ENCODE data around the gene FANCF. TPM values are rescaled to one million over a fixed set of nuclear protein-coding genes. Genes with fewer than 3 reads are reported as not detected.

The FANCF gene
- total RNA-seq, 2 donors from 2014 or later = 19.7 to 28.7 TPM

DNA sequence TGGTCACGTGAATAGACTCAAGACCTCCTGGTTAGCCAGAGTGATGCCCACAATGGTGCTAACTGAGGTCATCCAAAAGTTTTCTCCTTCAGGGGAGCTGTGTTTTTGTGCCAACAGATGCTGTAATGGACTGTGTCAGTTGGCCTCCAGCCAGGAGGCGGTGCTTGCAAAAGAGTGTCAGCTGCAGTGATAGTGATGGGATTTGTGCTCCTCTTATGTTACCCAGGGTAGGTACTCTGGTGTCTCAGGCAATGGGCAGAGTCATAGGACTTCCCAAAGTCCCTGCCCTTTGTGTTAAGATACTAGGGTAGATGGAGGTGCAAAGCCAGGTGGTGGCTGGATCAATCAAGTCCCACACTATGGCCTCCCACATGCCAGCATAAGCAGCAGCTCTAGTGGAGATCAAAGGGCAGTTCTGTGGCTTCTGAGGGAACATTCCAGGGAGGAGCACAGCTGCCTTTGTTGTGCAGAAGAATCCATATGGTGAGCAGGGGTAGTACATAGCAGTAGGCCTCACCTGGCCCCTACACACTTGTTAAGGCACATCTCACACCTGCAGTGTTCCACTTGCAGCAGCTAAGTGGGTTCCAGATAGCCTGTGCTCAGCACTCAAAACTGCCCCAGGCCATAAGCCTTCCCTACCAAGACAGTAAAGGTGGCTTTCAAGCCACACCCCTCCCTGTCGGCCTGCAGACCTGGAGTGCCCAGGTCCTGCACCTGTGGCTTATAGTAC is 9.4 kb upstream of the FANCF start:
- Histone ChIP-seq H3K36me3 (ENCODE audit: control insufficient read depth, insufficient read depth, low read length) (no peaks in the 10 kb centered on the region), H3K27me3 (ENCODE audit: control insufficient read depth, insufficient read depth, low read length, poor library complexity, severe bottlenecking) (no peaks in the 10 kb centered on the region), H3K9ac (ENCODE audit: extremely low read depth, low read length, poor library complexity, severe bottlenecking) (no peak overlapping the region), H3K4me1 (ENCODE audit: control insufficient read depth, insufficient read depth, low read length) (no peaks in the 10 kb centered on the region), H3K9me3 (ENCODE audit: control insufficient read depth, low read length) (no peaks in the 10 kb centered on the region), H3K27ac (ENCODE audit: low read depth, low read length) (no peak overlapping the region), H3K4me3 (ENCODE audit: low read length) (no peak overlapping the region)
- Mint-ChIP-seq H3K36me3 (ENCODE audit: low read depth) (no peaks in the 10 kb centered on the region), H3K4me3 (no peak overlapping the region), H3K27me3 (ENCODE audit: insufficient read depth) (no peaks in the 10 kb centered on the region), H3K4me1 (peaks cover 17% of the 10 kb centered on the region), H3K9me3 (no peaks in the 10 kb centered on the region), H3K27ac (no peak overlapping the region)
- TF ChIP-seq, protein P1, sequence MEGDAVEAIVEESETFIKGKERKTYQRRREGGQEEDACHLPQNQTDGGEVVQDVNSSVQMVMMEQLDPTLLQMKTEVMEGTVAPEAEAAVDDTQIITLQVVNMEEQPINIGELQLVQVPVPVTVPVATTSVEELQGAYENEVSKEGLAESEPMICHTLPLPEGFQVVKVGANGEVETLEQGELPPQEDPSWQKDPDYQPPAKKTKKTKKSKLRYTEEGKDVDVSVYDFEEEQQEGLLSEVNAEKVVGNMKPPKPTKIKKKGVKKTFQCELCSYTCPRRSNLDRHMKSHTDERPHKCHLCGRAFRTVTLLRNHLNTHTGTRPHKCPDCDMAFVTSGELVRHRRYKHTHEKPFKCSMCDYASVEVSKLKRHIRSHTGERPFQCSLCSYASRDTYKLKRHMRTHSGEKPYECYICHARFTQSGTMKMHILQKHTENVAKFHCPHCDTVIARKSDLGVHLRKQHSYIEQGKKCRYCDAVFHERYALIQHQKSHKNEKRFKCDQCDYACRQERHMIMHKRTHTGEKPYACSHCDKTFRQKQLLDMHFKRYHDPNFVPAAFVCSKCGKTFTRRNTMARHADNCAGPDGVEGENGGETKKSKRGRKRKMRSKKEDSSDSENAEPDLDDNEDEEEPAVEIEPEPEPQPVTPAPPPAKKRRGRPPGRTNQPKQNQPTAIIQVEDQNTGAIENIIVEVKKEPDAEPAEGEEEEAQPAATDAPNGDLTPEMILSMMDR (conservative IDR thresholded peaks at IDR 0.05) = no peak
- peak; percentile 83 for DNase-seq
- WGBS, 2 experiments (ENCODE audit: insufficient coverage in 1 of 2, insufficient read length in 1 of 2) = 85 to 93% methylated on average over 2 to 3 of the region's 3 CpGs

DNA sequence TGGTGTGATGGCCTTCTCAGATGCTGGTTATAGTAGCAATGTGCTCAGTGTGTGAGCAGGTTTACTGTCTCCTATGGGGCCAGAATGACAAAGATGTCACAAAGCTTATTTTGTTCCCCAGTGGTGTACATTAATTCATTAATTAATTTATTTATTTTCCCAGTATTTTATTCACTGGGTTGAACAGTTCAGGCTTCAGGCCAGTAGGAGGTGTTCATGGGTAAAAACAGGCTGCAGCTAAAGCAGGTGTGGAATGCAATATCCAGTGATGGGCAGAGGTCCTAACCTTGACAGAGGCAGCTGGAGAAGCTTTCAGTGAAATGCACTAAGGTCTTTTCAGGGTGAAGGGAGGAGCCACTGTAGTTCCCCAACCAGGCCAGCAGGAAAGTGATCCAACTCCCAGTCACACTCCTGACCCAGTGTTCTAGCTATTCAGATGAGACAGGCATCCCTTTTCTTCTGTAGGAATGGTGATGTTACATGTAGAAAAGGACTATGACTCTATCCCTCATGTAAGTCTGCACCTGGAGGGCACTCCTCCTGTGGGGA is 7.8 kb upstream of the FANCF start:
- Histone ChIP-seq H3K9me3 (ENCODE audit: control insufficient read depth, low read length) (no peaks in the 10 kb centered on the region), H3K27ac (ENCODE audit: low read depth, low read length) (no peak overlapping the region), H3K36me3 (ENCODE audit: control insufficient read depth, insufficient read depth, low read length) (no peaks in the 10 kb centered on the region), H3K27me3 (ENCODE audit: control insufficient read depth, insufficient read depth, low read length, poor library complexity, severe bottlenecking) (no peaks in the 10 kb centered on the region), H3K9ac (ENCODE audit: extremely low read depth, low read length, poor library complexity, severe bottlenecking) (no peak overlapping the region), H3K4me3 (ENCODE audit: low read length) (no peak overlapping the region), H3K4me1 (ENCODE audit: control insufficient read depth, insufficient read depth, low read length) (no peaks in the 10 kb centered on the region)
- no peak overlapping the region for H3K27ac Mint-ChIP-seq
- no peaks in the 10 kb centered on the region for H3K36me3 Mint-ChIP-seq (ENCODE audit: low read depth)
- DNase-seq = peak; percentile 56
- TF ChIP-seq, protein P1 (conservative IDR thresholded peaks at IDR 0.05) = peak; percentile 66
- H3K9me3 Mint-ChIP-seq = no peaks in the 10 kb centered on the region
- no peaks in the 10 kb centered on the region for H3K27me3 Mint-ChIP-seq (ENCODE audit: insufficient read depth)
- H3K4me1 Mint-ChIP-seq = peaks cover 17% of the 10 kb centered on the region
- H3K4me3 Mint-ChIP-seq = no peak overlapping the region

DNA sequence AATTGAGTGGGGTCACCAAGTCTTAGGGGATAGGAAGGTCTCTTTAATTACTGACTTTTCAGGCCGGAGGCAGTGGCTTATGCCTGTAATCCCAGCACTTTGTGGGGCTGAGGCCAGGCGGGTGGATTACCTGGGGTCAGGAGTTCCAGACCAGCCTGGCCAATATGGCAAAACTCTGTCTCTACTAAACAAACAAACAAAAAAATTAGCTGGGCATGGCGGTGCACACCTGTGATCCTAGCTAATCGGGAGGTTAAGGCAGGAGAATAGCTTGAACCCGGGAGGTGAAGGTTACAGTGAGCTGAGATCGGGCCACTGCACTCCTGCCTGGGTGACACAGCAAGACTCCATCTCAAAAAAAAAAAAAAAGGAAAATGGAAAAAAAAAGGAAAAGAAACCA is 1.8 kb upstream of the FANCF start:
- Histone ChIP-seq H3K36me3 (ENCODE audit: control insufficient read depth, insufficient read depth, low read length) (no peaks in the 10 kb centered on the region), H3K9ac (ENCODE audit: extremely low read depth, low read length, poor library complexity, severe bottlenecking) (no peak overlapping the region), H3K4me3 (ENCODE audit: low read length) (no peak overlapping the region), H3K27me3 (ENCODE audit: control insufficient read depth, insufficient read depth, low read length, poor library complexity, severe bottlenecking) (no peaks in the 10 kb centered on the region), H3K4me1 (ENCODE audit: control insufficient read depth, insufficient read depth, low read length) (no peaks in the 10 kb centered on the region), H3K9me3 (ENCODE audit: control insufficient read depth, low read length) (no peaks in the 10 kb centered on the region), H3K27ac (ENCODE audit: low read depth, low read length) (no peak overlapping the region)
- no peak overlapping the region for H3K27ac Mint-ChIP-seq
- H3K4me3 Mint-ChIP-seq = no peak overlapping the region
- H3K36me3 Mint-ChIP-seq (ENCODE audit: low read depth) = no peaks in the 10 kb centered on the region
- 87 to 93% methylated on average over 3 to 6 of the region's 6 CpGs for WGBS, 2 experiments (ENCODE audit: insufficient coverage in 1 of 2, insufficient read length in 1 of 2)
- H3K4me1 Mint-ChIP-seq = peaks cover 12% of the 10 kb centered on the region
- no peak for DNase-seq
- no peaks in the 10 kb centered on the region for H3K9me3 Mint-ChIP-seq
- TF ChIP-seq, protein P1 (conservative IDR thresholded peaks at IDR 0.05) = no peak
- H3K27me3 Mint-ChIP-seq (ENCODE audit: insufficient read depth) = no peaks in the 10 kb centered on the region
